Stimulated activated CD4-positive, alpha-beta T cell treated with anti-CD3 and anti-CD28 coated beads, TNF-alpha, amount 100 ng/mL, for 1 hour (primary cell): ENCODE data around the gene CRYBB3.
"Not testable (repeated sequence)": the region's sequence is repeated elsewhere in the genome, so short reads cannot be mapped to it uniquely, and the experiment has no call there.

Source experiments
- DNase-seq, 3 donors: peaks; one replicate each; pipeline ENCODE4 v3.0.0-alpha.2; 2020; ENCODE audit warnings: low read depth in 3 of 3, low spot score in 1 of 3

Gene CRYBB3

GRCh38 chr22:25174888-25175411 is 24.7 kb upstream of the CRYBB3 start:
- DNase-seq, result no peak

- no peak for DNase-seq
Observed at GRCh38 chr22:25176175-25176574, 23.5 kb upstream of the CRYBB3 start.

GRCh38 chr22:25176799-25177198 is 22.9 kb upstream of the CRYBB3 start:
- DNase-seq, result no peak

- DNase-seq, result no peak
Observed at GRCh38 chr22:25177226-25177625, 22.4 kb upstream of the CRYBB3 start.

GRCh38 chr22:25177895-25178294 is 21.8 kb upstream of the CRYBB3 start:
- no peak for DNase-seq

- DNase-seq, result peak in 1 of 3 donors; percentile 12
Observed at GRCh38 chr22:25178348-25178747, 21.3 kb upstream of the CRYBB3 start.

- not testable (repeated sequence) for DNase-seq
Observed at GRCh38 chr22:25178869-25179631, 20.6 kb upstream of the CRYBB3 start.

GRCh38 chr22:25182131-25183110 is 17.2 kb upstream of the CRYBB3 start:
- no peak for DNase-seq

- DNase-seq, result no peak
Observed at GRCh38 chr22:25183949-25184619, 15.6 kb upstream of the CRYBB3 start.

- DNase-seq, result no peak
Observed at GRCh38 chr22:25186140-25186539, 13.5 kb upstream of the CRYBB3 start.

- no peak for DNase-seq
Observed at GRCh38 chr22:25187469-25187868, 12.2 kb upstream of the CRYBB3 start.

- no peak for DNase-seq
Observed at GRCh38 chr22:25192406-25192805, 7.3 kb upstream of the CRYBB3 start.

GRCh38 chr22:25193130-25193529 is 6.5 kb upstream of the CRYBB3 start:
- no peak for DNase-seq

GRCh38 chr22:25193548-25193947 is 6.1 kb upstream of the CRYBB3 start:
- DNase-seq, result no peak

GRCh38 chr22:25196326-25196725 is 3.3 kb upstream of the CRYBB3 start:
- no peak for DNase-seq

GRCh38 chr22:25197340-25197739 is 2.3 kb upstream of the CRYBB3 start:
- DNase-seq, result no peak

GRCh38 chr22:25200967-25201366 is 1.3 kb downstream of the CRYBB3 start:
- no peak for DNase-seq

GRCh38 chr22:25201557-25202273 is 2.1 kb downstream of the CRYBB3 start:
- no peak for DNase-seq

- peak in 1 of 3 donors; percentile 34 for DNase-seq
Observed at GRCh38 chr22:25202290-25202921, 2.7 kb downstream of the CRYBB3 start.

- DNase-seq, result no peak
Observed at GRCh38 chr22:25203082-25203481, 3.4 kb downstream of the CRYBB3 start.
